Right kidney (tissue), 1 donor: ENCODE data around the gene PI4KA.

Experiments
- DNase-seq: peaks from one replicate; pipeline ENCODE4 v3.0.0-alpha.2; 2016

Gene PI4KA

DNA sequence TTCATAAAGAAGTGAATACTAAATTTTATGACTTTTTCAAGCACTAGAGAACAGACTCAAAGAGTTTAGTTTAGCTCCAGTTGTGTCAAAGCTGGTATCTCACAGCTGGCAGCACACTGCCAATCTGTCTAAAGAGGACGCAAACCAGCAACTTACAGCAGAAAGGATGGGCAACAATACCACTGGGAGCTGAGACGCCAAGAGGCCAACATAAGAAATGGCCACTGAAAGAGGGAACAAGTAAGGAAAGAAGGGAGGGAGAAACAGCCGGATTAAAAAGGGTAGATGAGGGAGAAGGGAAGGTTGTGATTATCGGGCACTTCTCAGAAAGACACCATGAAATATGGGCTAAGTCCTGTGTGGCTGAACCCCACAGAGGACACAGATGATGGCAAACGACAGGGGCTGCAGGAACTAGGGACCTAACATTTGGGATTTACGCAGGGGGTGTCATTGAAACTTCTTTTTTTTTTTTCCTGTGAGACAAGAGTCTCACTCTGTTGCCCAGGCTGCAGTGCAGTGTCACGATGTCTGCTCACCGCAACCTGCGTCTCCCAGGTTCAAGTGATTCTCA lies 43.0 kb downstream of the PI4KA start:
- DNase-seq: no peak

- no peak for DNase-seq
These were observed 44.3 kb downstream of the PI4KA start for GRCh38 chr22:20814221-20814808.

DNA sequence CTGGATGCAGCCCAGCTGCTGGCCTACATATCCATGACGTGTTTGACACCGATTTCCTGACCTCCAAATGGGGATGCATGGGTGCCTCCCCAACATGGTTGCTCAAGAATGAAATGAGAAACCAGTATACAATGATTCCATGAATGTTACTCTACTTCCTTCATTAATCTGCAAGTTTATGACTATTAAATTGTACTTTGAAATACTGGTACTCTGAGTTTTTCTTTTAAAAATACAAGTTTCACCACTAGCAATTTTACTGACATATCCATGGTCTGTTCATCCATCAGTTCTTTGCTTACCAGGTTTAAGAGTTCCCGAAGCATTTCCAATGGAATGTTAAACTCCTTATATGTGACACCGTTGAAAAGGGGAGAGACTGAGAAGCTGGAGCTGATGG lies 45.6 kb downstream of the PI4KA start:
- DNase-seq: no peak

- no peak for DNase-seq
These were observed 46.5 kb downstream of the PI4KA start for GRCh38 chr22:20811971-20812660.

DNA sequence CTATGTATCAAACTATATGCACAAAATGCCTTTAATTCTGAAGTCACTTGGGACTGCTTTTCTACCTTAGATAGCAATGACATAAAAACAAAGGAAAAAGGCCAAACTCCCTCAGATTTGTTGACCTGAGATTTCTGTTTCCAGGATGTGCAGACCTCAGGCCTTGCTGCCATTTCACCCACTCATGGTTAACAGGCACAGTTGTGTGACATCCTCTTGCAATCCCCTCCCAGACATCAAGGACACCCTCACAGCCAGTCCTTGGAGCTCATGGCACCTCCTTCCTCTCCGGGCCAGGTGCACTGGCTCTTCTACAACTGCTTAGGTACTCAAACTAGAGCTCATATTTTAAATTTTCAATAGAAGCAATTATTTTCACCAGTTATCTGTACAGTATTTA lies 47.4 kb downstream of the PI4KA start:
- no peak for DNase-seq

GRCh38 chr22:20810645-20811044 lies 48.0 kb downstream of the PI4KA start:
- DNase-seq: no peak

- no peak for DNase-seq
These were observed 48.9 kb downstream of the PI4KA start for GRCh38 chr22:20809538-20810185.

- no peak for DNase-seq
These were observed 49.8 kb downstream of the PI4KA start for GRCh38 chr22:20808844-20809243.

GRCh38 chr22:20807315-20807752 lies 51.3 kb downstream of the PI4KA start:
- no peak for DNase-seq

DNA sequence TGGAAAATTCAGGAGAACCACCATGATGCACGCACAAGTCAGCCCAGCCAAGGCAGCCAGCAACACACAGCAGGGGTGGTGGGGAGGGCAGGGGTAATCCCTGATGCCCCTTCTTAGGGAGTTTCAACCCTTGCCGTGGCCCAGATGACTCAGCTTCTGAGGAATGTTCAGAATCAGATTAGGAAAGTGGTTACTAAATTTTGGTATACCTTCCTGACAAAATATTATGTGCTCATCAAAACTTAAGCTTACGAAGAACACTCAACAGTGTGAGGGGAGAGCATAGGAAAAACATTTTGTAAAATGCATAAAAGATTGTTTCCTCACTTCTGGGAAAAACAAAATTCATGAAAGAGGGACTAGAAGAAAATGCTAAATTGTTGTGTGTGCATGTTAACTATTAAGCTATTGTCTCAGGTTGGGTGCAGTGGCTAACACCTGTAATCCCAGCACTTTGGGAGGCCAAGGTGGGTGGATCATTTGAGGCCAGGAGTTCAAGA lies 52.6 kb downstream of the PI4KA start:
- DNase-seq: no peak

GRCh38 chr22:20804650-20805049 lies 54.0 kb downstream of the PI4KA start:
- no peak for DNase-seq

DNA sequence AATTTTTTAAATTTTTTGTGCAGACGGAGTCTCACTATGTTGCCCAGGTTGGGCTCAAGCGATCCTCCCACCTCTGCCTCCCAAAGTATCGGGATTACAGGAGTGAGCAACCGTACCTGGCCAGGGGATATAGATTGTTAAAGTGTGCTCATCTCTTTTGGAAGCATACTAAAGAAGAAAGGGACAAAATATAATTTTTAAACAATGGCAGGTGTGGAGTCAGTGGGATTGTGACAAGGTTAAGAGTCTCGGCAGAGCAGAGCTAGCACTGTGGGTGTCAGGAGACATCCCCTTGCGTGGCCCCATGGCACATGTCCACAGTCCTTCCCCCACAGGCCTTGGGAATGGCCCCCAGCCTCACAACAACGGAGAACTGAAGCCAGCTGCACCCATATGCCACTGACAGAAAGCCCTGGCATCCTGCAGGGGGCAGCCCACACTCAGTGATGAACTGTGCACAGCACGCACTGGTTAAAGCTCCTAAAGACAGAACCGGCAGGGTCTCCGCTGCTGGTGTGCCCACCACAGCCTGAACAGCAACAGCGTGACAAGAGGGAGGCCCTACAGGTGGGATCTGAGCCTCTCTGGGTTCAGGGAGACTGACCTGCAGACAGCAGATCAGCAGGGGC lies 54.8 kb downstream of the PI4KA start:
- no peak for DNase-seq

DNA sequence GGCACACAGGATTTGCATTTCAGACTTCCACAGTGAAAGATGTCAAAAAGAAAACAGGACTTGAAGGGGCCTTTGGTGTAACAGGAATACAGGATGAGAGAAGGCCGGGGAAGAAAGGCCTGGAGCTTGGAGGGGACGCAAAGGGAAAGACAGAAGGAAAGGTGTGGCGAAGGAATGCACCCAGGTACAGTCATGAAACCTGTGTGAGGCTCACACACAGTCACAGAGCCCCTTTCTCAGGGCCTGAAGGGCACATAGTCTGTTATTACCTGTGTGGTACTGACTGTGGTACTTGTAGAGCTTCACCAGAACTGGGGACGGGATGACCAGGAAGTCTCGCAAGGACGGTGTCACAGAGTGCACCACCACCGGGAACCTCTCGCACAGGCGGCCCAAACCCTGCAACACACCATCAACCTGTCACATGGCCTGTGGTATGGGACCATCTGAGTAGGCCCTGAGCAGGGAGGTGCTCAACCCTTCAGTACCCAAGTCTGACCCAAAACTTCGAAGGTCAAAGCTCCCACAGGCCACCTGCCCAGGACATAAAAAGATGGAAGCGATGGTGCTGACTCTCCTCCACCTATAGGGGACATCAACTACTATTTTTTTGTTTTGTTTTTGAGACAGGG lies 55.6 kb downstream of the PI4KA start:
- no peak for DNase-seq

DNA sequence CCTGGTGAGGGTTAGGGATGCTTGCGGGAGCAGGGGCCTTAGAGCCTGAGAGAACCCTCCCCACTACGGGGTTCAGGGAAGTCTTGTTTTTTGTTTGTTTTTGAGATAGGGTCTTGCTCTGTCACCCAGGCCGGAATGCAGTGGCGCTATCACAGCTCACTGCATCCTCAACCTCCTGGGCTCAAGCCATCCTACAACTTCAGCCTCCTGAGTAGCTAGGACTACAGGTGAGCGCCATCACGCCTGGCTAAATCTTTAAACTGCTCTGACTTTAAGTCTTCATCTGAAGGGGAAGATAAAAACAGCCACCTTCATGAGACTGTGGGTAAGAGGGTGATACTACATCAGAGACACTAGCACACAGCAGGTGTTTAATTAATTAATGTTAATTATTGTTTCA lies 56.2 kb downstream of the PI4KA start:
- DNase-seq: no peak

DNA sequence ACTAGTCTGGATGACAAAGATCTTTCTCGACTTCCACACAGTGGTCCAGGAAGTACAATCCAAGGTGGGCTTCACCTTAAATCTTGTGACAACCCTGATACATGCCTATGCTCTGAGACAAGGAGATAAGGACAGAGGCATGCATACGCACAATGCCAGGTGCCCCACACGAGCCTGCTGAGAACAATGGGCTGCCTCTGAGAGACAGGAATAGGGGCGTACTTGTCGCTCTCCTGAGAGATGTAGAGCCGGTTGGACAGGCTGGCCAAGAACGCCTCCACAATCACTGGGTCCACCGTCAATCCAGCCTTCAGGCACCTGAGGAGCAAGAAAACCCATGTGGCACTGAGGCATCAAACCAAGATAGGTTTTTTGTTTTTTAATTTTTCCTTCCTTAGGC lies 59.2 kb downstream of the PI4KA start:
- DNase-seq: no peak

GRCh38 chr22:20798974-20799373 lies 59.6 kb downstream of the PI4KA start:
- no peak for DNase-seq

- DNase-seq: no peak
These were observed 60.4 kb downstream of the PI4KA start for GRCh38 chr22:20798218-20798617.

DNA sequence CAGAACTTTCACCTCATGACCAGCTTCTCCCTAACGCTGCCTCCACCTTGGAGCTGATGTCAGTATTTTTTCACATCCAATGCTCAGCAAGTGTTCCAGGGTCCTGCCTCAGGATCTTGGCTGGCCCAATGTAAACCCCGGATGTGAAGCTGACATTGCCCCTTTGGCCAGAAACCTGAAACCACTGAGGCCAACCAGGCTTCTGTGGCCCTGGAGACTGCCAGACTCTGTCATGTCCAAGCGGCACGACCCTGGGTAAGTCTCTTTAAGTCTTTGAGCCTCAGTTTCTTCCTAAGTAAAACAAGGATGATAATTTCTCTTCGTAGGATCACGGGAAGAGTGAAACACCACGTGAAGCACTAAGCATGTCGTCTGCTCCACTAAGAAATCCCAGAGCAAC lies 61.9 kb downstream of the PI4KA start:
- no peak for DNase-seq

GRCh38 chr22:20794650-20795413 lies 63.8 kb downstream of the PI4KA start:
- DNase-seq: no peak

- no peak for DNase-seq
These were observed 64.6 kb downstream of the PI4KA start for GRCh38 chr22:20793748-20794649.
